A549 (cell line): Measurements from ENCODE around the gene CTIF. TPM values are rescaled to one million over a fixed set of nuclear protein-coding genes. Genes with fewer than 3 reads are reported as not detected.

Experiments used
- ATAC-seq, 2 experiments: fragments of 200-7000 bp in 1 of 2; fragments of >200 bp in 1 of 2; cut with Nextera tagmentation in 1 of 2; cut with Tn5 transposase in 1 of 2; 3 replicates each; pipeline versions ENCODE4 v1.8.0 to v1.9.1; 2018 to 2020; ENCODE audit warnings: mild to moderate bottlenecking in 1 of 2, moderate library complexity in 1 of 2
- CTCF ChIA-PET: fragments of 300-600 bp; sonication (Branson Sonifier 250); formaldehyde crosslinking; extraction: SDS; loops from one replicate; lab custom pipeline; 2021; ENCODE audit warnings: antibody characterized with exemption, inconsistent platforms; lab: Yijun Ruan, JAX
- POLR2A ChIA-PET: fragments of 350-600 bp; formaldehyde crosslinking; extraction: SDS; loops from one replicate; lab custom pipeline; 2021; ENCODE audit warnings: antibody characterized with exemption, inconsistent platforms; lab: Yijun Ruan, JAX
- DNase-seq, 2 experiments: peaks; one replicate each; pipeline versions ENCODE4 v3.0.0 to v3.0.0-alpha.2; 2011 to 2016; ENCODE audit warnings: low read depth in 1 of 2, low spot score in 1 of 2
- FAIRE-seq: peaks from 2 replicates; lab custom pipeline; 2011; peaks lifted over from hg19 to GRCh38; lab: Jason Lieb, UNC
- H3K27ac ChIP-seq, 2 experiments: fragments of >200 bp; sonication (Bioruptor Twin); formaldehyde crosslinking; 3 replicates each; pipeline ENCODE4 v1.5.1; 2016 to 2017
- H3K4me1 ChIP-seq: fragments of >200 bp; sonication (Bioruptor Twin); formaldehyde crosslinking; 3 replicates; pipeline ENCODE4 v1.6.1; 2016
- H3K4me2 ChIP-seq: fragments of >200 bp; sonication (Bioruptor Twin); formaldehyde crosslinking; 3 replicates; pipeline ENCODE4 v1.6.1; 2016
- H3K4me3 ChIP-seq: fragments of >200 bp; sonication (Bioruptor Twin); formaldehyde crosslinking; 3 replicates; pipeline ENCODE4 v1.5.1; 2016
- H3K9me3 ChIP-seq: fragments of >200 bp; sonication (Bioruptor Twin); formaldehyde crosslinking; 3 replicates; pipeline ENCODE4 v1.6.1; 2016
- BHLHE40 ChIP-seq: IDR thresholded peaks from 2 replicates; pipeline ENCODE4 v1.6.1; 2012; ENCODE audit warnings: low read depth, low read length, inconsistent platforms
- CEBPB ChIP-seq, 2 experiments: fragments of >200 bp in 1 of 2; sonication (Bioruptor Twin) in 1 of 2; formaldehyde crosslinking in 1 of 2; IDR thresholded peaks; 2 replicates each; pipeline ENCODE4 v1.6.1; 2012 to 2016
- CHD2 ChIP-seq: fragments of 150-350 bp; IDR thresholded peaks from 2 replicates; pipeline ENCODE4 v1.6.1; 2014; ENCODE audit warnings: low read length; ENCODE audit not compliant: partially characterized antibody
- FOSL2 ChIP-seq, 2 experiments: fragments of 450-650 bp in 1 of 2; fragments of >200 bp in 1 of 2; sonication (Bioruptor Twin) in 1 of 2; formaldehyde crosslinking; IDR thresholded peaks; 2 replicates each; pipeline versions ENCODE4 v1.5.0 to v1.6.1; 2016 to 2020; ENCODE audit warnings: mild to moderate bottlenecking in 1 of 2, moderate library complexity in 1 of 2
- FOXS1 ChIP-seq: fragments of 250-450 bp; sonication (Bioruptor Pico); IDR thresholded peaks from 2 replicates; pipeline ENCODE4 v1.5.0; 2020; ENCODE audit warnings: mild to moderate bottlenecking, moderate library complexity
- HEYL ChIP-seq: fragments of 250-450 bp; sonication (Bioruptor Pico); IDR thresholded peaks from 2 replicates; pipeline ENCODE4 v1.8.0; 2021; ENCODE audit warnings: mild to moderate bottlenecking, moderate library complexity
- HOXA7 ChIP-seq: fragments of 250-450 bp; sonication (Bioruptor Pico); IDR thresholded peaks from 2 replicates; pipeline ENCODE4 v1.5.0; 2020; ENCODE audit warnings: mild to moderate bottlenecking, moderate library complexity
- HOXB13 ChIP-seq: fragments of 250-450 bp; sonication (Bioruptor Pico); IDR thresholded peaks from 2 replicates; pipeline ENCODE4 v1.5.0; 2020; ENCODE audit warnings: low read depth, mild to moderate bottlenecking, moderate library complexity
- KDM5A ChIP-seq: fragments of 200-600 bp; sonication (generic); IDR thresholded peaks from 2 replicates; pipeline ENCODE4 v1.6.1; 2016; ENCODE audit warnings: antibody characterized with exemption, mild to moderate bottlenecking
- MYC ChIP-seq: IDR thresholded peaks from 2 replicates; pipeline ENCODE4 v1.6.1; 2012; ENCODE audit warnings: mild to moderate bottlenecking, inconsistent platforms, low read length, improper control_type of control experiment, borderline replicate concordance
- NPAS2 ChIP-seq: fragments of 250-450 bp; sonication (Bioruptor Pico); IDR thresholded peaks from 2 replicates; pipeline ENCODE4 v1.8.0; 2022; ENCODE audit warnings: mild to moderate bottlenecking, moderate library complexity, borderline replicate concordance
- NR3C1 ChIP-seq: fragments of >200 bp; sonication (Bioruptor Twin); formaldehyde crosslinking; IDR thresholded peaks from 3 replicates; pipeline ENCODE4 v1.6.1; 2017
- POLR2A ChIP-seq: IDR thresholded peaks from 2 replicates; pipeline ENCODE4 v1.6.1; 2012; ENCODE audit warnings: mild to moderate bottlenecking, low read length
- POLR2AphosphoS2 ChIP-seq: conservative IDR thresholded peaks from 2 replicates; pipeline ENCODE4 v1.6.1; 2012; ENCODE audit warnings: low read length, improper control_type of control experiment, inconsistent platforms
- RARB ChIP-seq: fragments of 250-450 bp; sonication (Bioruptor Pico); IDR thresholded peaks from 2 replicates; pipeline ENCODE4 v1.8.0; 2021; ENCODE audit warnings: mild to moderate bottlenecking, moderate library complexity
- RCOR1 ChIP-seq: fragments of 150-350 bp; IDR thresholded peaks from 2 replicates; pipeline ENCODE4 v1.6.1; 2014; ENCODE audit warnings: antibody characterized with exemption, low read length, low read depth
- RFX5 ChIP-seq: fragments of 450-650 bp; IDR thresholded peaks from 2 replicates; pipeline ENCODE4 v1.7.1; 2014; ENCODE audit warnings: antibody characterized with exemption, mild to moderate bottlenecking, moderate library complexity
- RNF2 ChIP-seq: fragments of 200-600 bp; sonication (generic); IDR thresholded peaks from 2 replicates; pipeline ENCODE4 v1.6.1; 2016; ENCODE audit warnings: low read depth, mild to moderate bottlenecking, antibody characterized with exemption, moderate library complexity, borderline replicate concordance
- TP53 ChIP-seq: fragments of 250-450 bp; sonication (Bioruptor Pico); IDR thresholded peaks from 2 replicates; pipeline ENCODE4 v1.5.0; 2021; ENCODE audit warnings: mild to moderate bottlenecking, moderate library complexity
- ZC3H11A ChIP-seq: fragments of 450-650 bp; IDR thresholded peaks from 2 replicates; pipeline ENCODE4 v1.6.1; 2014; ENCODE audit warnings: antibody characterized with exemption, mild to moderate bottlenecking
- ZSCAN20 ChIP-seq: fragments of 250-450 bp; sonication (Bioruptor Pico); IDR thresholded peaks from 2 replicates; pipeline ENCODE4 v1.8.0; 2022; ENCODE audit warnings: mild to moderate bottlenecking, moderate library complexity
- WGBS: methylation state at CpG from one replicate; pipeline ENCODE4 v1.1.6; 2017; ENCODE audit errors: missing lambda C conversion rate; 5-methylcytosine and 5-hydroxymethylcytosine counted together
- polyA plus RNA-seq, 4 experiments: library from polyadenylated mRNA; depleted of rRNA in 3 of 4; stranded (reverse); fragments of >200 nt; fragmentation: RNase III in 1 of 4; extraction: RNeasy Plus Mini Kit Qiagen cat#74134 plus additional on column Dnase treatment in 1 of 4; gene quantifications; 2 replicates in 3 of 4; 3 replicates in 1 of 4; pipeline ENCODE4 v1.2.3, GENCODE V29; 2011 to 2017
- TF ChIP-seq, protein P1 (sequence below): fragments of >200 bp; sonication (Bioruptor Twin); formaldehyde crosslinking; IDR thresholded peaks from 3 replicates; pipeline ENCODE4 v1.5.1; 2016
- TF ChIP-seq, protein P2 (sequence below): fragments of >200 bp; sonication (Bioruptor Twin); formaldehyde crosslinking; IDR thresholded peaks from 3 replicates; pipeline ENCODE4 v1.6.1; 2016

The CTIF gene
- polyA plus RNA-seq, 2 of the 4 experiments (the other 2 are of a cell fraction) = 17.0 to 24.7 TPM

DNA sequence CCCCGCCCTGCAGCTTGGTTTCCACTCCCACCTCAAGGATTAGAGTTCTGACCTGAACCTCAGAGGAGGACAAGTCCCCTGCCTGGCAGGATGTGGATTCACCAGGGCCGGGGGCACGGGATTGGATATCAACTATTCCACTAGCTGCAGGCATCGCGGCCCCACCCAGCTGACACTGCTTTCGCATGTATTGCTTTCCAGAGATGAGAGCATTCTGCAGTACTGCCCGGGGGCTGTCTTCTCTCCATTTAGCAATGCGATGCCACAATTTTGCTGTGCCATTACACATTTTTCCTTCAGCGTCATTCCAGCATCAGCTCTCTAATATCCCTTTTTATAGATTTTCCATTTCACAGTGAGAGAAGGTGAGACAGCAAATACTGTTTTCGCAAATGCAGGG is 42.0 kb downstream of the CTIF start (continued):
- TF ChIP-seq TP53 (CRISPR knock-in tag) = no peak
- TF ChIP-seq RNF2 = no peak

DNA sequence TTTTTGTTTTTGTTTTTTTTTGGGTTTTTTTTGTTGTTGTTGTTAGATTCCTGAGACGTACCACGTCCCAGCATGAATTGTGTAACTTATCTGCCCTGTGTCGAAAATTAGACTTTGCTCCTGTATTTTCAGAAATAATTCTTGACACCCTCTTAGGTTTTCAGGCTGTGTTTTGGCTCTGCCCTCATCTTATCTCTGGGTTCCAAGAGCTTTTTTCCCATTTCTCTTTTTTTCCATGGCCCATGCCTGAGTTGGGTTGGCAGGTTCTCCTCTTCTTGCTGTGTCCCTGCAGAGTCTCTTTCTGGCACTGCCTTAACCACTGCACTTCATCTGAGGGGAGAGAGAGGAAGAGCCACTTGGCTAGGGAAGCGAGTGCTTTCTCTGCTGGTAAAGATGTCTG is 42.4 kb downstream of the CTIF start:
- Histone ChIP-seq H3K4me3 (no peak overlapping the region), H3K27ac (no peak overlapping the region), H3K4me2 (no peak overlapping the region), H3K9me3 (0 out of 3 replicates have a peak, but pooled peaks cover 4% of the 10 kb centered on the region), H3K4me1 (0 out of 3 replicates have a peak, but pooled peaks cover 6% of the 10 kb centered on the region)
- DNase-seq (no peak), FAIRE-seq (no peak), ATAC-seq (no peak)
- TF ChIP-seq HOXA7 (CRISPR knock-in tag) (no peak), ZSCAN20 (CRISPR knock-in tag) (no peak), FOSL2 (IDR thresholded peaks at IDR 0.05) (no peak), FOSL2 (CRISPR knock-in tag; IDR thresholded peaks at IDR 0.05) (no peak), CEBPB (IDR thresholded peaks at IDR 0.05) (no peak), RCOR1 (no peak), FOXS1 (CRISPR knock-in tag) (no peak), NPAS2 (CRISPR knock-in tag) (no peak), POLR2AphosphoS2 (no peak), POLR2A (no peak), TP53 (CRISPR knock-in tag) (no peak)
- TF ChIP-seq, protein P1, sequence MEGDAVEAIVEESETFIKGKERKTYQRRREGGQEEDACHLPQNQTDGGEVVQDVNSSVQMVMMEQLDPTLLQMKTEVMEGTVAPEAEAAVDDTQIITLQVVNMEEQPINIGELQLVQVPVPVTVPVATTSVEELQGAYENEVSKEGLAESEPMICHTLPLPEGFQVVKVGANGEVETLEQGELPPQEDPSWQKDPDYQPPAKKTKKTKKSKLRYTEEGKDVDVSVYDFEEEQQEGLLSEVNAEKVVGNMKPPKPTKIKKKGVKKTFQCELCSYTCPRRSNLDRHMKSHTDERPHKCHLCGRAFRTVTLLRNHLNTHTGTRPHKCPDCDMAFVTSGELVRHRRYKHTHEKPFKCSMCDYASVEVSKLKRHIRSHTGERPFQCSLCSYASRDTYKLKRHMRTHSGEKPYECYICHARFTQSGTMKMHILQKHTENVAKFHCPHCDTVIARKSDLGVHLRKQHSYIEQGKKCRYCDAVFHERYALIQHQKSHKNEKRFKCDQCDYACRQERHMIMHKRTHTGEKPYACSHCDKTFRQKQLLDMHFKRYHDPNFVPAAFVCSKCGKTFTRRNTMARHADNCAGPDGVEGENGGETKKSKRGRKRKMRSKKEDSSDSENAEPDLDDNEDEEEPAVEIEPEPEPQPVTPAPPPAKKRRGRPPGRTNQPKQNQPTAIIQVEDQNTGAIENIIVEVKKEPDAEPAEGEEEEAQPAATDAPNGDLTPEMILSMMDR = no peak
- 81% methylated on average over 4 of the region's 4 CpGs for WGBS
- ChIA-PET POLR2A (no interaction called here), CTCF (interaction anchor here (0.6 kb wide), 1 partner anchor 16 kb away, joined by 3 read pairs; no protein-coding TSS in a partner anchor)

DNA sequence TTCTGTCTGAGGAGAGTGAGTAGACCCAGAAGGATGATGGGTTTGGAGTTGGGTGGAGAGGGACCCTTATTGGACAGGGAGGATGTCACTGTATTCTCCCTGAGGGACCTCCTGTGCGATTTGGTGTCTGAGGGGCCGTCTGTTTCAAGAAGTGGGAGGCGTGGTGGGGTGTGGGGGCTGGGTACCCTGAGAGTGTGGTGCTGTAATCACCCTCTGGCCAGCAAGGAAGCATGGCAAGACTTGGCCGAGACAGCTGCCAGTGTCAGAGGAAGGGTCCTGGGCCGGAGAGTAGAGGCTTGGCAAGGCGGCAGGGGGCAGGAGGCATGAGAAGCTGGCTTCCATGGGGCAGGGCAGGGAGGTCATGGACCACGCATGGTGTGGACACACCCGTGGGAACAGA is 43.1 kb downstream of the CTIF start:
- DNase-seq = no peak
- TF ChIP-seq RNF2 (no peak), ZC3H11A (no peak), POLR2A (no peak), TP53 (CRISPR knock-in tag) (no peak), HEYL (CRISPR knock-in tag) (no peak), ZSCAN20 (CRISPR knock-in tag) (no peak), NPAS2 (CRISPR knock-in tag) (no peak), KDM5A (no peak), NR3C1 (no peak), BHLHE40 (no peak), FOXS1 (CRISPR knock-in tag) (no peak), HOXB13 (CRISPR knock-in tag) (no peak), MYC (no peak), RARB (CRISPR knock-in tag) (no peak), CHD2 (no peak), RFX5 (no peak)
- TF ChIP-seq, protein P2, sequence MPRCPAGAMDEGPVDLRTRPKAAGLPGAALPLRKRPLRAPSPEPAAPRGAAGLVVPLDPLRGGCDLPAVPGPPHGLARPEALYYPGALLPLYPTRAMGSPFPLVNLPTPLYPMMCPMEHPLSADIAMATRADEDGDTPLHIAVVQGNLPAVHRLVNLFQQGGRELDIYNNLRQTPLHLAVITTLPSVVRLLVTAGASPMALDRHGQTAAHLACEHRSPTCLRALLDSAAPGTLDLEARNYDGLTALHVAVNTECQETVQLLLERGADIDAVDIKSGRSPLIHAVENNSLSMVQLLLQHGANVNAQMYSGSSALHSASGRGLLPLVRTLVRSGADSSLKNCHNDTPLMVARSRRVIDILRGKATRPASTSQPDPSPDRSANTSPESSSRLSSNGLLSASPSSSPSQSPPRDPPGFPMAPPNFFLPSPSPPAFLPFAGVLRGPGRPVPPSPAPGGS = no peak
- no peak overlapping the region for H3K4me2 ChIP-seq
- H3K27ac ChIP-seq = no peak overlapping the region
- FAIRE-seq = no peak
- WGBS = 90% methylated on average over 8 of the region's 8 CpGs
- H3K4me1 ChIP-seq = 0 out of 3 replicates have a peak, but pooled peaks cover 6% of the 10 kb centered on the region
- 0 out of 3 replicates have a peak, but pooled peaks cover 4% of the 10 kb centered on the region for H3K9me3 ChIP-seq
- H3K4me3 ChIP-seq = no peak overlapping the region
- no peak for ATAC-seq
- ChIA-PET CTCF (no interaction called here), POLR2A (no interaction called here)
